HG02970 (cell line): ENCODE results near the gene HCK.

Experiments used
- ATAC-seq: cut with Tn5 transposase; IDR thresholded peaks from one replicate; pipeline ENCODE4 v1.9.1; 2021; ENCODE audit warnings: mild to moderate bottlenecking, moderate library complexity, moderate number of reproducible peaks; ENCODE audit not compliant: unreplicated experiment, low FRiP score

Gene HCK

DNA sequence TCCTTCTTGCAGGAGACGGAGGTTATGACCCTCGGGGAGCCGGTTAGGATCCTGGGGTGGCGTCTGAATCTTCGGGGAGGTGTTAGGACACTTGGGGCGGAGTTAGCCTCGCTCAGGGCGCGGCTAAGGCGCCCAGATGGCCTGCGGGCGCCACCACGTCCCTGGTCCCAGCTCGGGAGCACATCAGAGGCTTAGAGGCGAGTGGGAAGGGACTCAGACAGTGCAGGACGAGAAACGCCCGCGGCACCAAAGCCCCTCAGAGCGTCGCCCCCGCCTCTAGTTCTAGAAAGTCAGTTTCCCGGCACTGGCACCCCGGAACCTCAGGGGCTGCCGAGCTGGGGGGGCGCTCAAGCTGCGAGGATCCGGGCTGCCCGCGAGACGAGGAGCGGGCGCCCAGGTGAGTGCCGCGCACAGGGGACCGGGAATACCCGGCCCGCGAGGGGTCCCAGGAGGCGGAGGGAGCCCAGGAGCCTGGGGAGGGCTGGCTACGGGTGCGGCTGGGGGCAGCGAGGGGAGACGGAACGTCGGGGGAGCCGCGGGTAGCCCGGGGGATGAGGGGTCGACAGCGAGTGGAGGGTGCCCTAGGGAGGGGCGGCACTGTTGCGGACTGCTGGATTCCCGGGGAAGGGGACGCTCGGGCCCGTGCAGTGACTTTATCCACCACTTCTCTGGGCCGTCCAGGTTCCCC lies at the start of gene HCK:
TSS of gene HCK (plus strand) at position 153 of the 688 bp plus-strand sequence.
- no peak for ATAC-seq

DNA sequence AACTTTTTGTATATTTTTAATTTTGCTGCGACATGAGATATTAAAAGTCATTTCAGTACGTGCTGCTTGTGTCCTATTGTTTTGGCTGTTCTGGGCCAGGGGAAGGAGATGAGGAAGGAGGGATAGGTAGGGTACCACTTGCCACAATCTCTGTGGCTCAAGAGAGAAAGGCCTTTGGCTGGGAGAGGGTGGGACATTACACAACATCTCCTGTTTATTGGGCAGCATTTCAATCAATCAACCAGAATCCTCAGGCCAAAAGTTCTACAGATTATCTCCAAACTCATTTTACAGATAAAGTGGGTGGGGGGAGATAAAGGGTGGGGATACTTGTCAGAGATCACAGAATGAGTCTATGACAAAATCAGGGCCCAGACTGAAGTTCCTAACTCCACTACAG lies 48.7 kb upstream of the HCK start:
- ATAC-seq: no peak

DNA sequence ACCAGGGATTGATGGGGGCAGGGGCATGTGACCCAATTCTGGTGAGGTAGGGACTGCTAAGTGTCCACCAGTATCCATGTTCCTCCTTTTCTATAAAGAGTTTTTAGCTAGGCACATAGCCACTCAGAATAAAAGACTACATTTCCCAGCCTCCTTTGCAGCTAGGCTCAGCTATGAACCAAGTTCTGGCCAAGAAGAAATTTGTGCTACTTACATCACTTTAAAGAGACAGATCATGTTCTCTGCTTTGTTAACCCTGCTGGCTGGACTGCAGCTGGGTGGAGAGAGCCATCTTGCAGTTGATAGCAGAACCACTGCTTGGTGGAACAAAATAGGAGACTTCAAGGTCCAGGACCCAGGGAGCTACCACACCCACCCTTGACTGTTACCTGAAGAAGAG lies 47.1 kb upstream of the HCK start:
- ATAC-seq: no peak

DNA sequence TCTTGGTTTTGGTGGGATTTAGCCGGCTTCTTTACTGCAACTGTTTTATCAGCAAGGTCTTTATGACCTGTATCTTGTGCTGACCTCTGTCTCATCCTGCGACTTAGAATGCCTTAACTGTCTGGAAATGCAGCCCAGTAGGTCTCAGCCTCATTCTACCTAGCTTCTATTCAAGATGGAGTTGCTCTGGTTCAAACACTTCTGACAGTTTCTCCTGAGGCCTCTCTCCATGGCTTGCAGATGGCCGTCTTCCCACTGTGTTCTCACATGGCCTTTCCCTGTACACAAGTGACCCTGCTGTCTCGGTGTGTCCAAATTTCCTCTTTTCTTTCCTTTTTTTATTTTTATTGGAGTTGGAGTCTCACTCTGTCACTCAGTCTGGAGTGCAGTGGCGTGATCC lies 46.0 kb upstream of the HCK start:
- ATAC-seq: no peak

DNA sequence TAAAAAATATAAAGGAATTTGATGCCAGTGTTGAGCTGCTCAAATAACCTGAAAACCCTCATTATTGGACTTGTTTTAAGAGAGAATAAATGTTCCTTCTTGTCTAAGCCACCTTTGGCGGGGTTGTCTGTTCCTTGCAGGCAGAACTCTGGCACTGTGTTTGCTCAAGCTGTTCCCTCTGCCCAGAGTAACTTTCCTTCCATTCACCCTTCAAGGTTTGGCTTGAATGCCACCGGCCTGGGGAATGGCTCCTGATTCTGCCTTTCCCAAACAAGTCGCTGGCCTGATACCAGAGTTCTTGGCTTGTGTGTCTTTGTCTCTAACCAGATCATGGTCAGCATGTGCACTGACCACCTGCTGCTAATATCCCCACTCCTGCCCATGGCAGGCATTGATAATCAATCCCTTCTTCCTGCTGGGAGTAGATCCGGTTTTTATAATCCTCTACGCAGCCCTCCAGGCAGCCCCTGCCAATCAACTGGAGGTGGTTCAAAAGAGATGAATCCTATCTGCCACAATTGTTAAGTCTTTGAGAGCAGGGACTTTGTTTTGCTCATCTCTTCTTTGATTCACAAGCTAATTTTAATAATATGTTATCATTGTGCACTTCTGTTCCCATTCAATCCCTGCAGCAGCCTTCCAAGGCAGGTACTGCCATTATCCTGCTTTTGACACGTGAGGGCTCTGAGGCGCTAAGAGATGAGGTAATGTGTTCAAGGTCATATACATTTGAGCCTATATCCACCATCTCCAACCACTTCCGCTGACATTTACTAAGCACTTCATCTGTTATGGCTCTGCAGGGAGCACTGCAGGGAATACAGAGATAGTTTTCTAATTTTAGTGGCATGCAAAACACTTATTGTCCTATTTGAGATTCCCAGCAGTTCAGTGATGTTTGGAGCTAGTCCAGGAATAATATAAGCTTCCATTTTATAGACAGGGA lies 44.9 kb upstream of the HCK start:
- no peak for ATAC-seq

DNA sequence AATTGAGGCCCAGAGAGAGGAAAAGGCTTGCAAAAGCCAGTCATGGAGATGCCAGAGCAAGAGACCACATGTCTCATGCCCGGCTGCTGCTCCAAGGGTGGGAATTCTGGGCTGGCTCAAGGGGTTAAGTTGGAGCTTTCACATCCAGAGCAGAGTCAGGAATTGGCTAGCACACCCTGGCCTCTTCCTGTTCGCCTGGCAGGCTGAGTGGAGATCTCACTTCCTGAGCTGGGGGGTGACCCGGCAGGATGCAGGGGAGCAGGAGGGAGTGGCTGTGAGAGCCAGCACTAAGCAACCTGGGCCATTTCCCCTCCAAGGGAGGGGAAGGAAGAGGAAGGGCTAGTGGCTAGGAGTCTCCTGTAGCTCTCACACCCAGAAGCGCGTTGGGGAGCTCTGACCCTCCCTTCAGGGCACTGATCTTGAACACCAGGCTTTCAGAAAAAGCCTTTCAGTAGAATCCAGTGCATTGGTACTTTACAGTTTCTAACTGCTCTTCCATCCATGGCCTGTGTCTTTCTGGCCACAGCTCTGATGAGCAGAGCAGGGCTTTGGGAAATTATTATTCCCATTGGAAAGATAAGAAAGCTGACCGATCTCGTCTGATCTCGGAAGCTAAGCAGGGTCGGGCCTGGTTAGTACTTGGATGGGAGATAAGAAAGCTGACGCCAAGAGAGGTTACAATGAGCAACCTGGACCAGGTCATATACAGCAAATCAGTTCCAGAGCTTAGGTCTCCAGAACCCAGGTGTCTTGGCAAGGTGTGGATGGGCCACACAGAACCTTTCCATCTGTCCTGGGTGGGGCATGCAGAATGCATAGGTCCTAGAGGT lies 44.0 kb upstream of the HCK start:
- no peak for ATAC-seq

DNA sequence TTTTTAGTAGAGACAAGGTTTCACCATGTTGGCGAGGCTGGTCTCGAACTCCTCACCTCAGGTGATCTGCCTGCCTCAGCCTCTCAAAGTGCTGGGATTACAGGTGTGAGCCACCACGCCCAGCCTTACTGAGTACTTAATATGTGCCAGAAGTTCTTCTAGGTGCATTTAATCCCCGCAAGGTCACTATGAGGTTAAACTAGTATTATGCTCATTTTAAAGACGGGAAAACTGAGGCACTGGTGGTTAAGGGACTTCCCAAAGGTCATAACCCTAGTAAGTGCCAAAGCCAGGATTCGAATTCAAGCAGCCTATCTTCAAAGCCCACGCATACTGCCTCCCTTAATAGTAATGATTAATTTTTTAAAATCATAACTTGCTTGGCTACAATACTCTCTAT lies 42.5 kb upstream of the HCK start:
- ATAC-seq: no peak

DNA sequence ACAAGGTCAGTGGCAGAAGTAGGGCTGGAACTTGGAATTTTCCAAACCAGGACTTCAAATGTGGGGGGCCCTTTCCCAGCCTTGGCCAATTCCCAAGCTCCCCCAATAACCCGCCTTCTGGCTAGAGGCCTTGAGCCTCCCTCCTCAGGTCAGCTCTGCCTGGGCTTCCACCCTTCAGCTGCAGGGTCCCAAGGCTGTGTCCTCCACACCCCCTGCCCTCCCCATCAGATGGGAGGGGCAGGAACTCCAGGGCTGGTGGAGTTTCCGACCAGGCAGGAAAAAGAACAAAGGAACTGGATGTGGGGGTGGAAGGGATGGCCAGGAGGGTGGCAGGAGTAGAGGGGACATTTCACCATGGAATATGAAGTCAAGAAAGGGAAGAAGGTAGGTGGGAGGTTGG lies 41.9 kb upstream of the HCK start, which contains the start of gene CCM2L:
TSS of gene CCM2L (plus strand) at position 338 of the 400 bp plus-strand sequence. CDS start at position 355, 17 bp downstream.
- no peak for ATAC-seq

DNA sequence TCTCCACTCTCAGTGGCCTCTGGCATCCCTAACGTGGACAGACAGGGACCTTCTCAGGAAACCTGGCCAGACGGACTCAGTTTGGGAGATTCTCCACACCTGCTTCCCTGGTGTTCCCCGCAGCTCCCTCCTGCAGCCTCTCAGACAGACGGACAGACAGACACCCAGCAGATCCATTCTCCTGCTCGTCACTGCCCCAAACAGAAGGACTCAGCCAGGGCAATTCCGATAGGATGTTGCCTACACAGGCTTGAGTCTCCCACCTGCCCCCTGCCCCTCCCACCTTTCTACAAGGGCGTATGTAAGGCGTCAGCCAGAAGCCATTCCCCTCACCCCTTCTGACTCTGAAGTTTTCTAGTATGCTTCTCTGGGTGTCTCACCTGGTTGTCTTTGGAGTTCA lies 41.4 kb upstream of the HCK start:
- no peak for ATAC-seq

DNA sequence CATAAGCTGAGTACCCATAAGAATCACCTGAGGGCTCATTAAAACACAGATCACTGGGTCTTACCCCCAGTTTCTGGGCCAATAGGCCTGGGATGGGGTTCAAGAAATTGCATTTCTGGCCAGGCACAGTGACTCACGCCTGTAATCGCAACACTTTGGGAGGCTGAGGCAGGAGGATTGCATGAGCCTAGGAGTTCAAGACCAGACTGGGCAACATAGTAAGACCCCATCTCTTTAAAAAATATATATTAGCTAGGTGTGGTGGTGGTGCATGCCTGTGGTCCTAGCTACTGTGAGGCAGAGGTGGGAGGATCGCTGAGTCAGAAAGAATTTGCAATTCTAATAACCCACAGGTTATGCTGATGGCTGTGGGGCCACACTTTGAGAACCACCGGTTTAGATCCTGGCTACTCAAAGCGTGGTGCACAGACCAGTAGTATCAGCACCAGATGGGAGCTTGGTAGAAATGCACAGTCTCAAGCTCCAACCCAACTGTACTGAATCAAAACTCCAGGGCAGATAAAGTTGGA lies 39.8 kb upstream of the HCK start:
- no peak for ATAC-seq

DNA sequence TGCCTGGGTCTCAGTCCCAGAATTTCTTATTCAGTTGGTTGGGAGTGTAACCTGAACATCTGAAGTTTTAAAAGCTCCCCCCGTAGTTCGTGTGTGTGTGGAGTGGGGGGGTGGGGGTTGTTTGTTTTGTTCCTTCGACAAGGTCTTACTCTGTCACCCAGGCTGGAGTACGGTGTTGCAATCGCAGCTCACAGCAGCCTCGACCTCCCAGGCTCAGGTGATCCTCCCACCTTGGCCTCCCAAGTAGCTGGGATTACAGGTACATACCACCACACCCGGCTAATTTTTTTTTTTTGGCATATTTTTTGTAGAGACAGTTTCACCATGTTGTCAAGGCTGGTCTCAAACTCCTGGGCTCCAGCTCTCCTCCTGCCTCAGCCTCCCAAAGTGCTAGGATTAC lies 38.7 kb upstream of the HCK start:
- no peak for ATAC-seq

DNA sequence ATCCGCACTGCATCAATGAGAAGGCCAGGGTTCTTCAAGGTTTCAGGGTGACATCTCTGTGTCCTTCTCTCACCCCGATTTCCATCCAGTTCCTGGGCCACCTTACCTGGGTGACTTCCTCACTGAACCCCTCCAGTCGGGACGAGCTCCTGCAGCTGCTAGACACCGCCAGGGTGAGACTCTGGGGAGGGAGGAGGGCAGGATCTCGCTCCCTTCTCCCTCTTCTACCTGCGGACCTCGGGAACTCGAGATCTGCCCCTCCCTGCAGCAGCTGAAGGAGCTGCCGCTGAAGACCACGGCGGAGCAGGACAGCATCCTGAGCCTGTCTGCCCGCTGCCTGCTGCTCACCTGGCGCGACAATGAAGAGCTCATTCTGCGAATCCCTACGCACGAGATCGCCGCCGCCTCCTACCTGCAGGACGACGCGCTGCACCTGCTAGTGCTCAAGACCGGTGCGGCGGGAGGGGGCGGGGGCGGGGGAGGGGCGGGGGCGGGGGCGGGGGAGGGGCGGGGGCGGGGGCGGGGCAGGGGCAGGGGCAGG lies 34.3 kb upstream of the HCK start:
- no peak for ATAC-seq

DNA sequence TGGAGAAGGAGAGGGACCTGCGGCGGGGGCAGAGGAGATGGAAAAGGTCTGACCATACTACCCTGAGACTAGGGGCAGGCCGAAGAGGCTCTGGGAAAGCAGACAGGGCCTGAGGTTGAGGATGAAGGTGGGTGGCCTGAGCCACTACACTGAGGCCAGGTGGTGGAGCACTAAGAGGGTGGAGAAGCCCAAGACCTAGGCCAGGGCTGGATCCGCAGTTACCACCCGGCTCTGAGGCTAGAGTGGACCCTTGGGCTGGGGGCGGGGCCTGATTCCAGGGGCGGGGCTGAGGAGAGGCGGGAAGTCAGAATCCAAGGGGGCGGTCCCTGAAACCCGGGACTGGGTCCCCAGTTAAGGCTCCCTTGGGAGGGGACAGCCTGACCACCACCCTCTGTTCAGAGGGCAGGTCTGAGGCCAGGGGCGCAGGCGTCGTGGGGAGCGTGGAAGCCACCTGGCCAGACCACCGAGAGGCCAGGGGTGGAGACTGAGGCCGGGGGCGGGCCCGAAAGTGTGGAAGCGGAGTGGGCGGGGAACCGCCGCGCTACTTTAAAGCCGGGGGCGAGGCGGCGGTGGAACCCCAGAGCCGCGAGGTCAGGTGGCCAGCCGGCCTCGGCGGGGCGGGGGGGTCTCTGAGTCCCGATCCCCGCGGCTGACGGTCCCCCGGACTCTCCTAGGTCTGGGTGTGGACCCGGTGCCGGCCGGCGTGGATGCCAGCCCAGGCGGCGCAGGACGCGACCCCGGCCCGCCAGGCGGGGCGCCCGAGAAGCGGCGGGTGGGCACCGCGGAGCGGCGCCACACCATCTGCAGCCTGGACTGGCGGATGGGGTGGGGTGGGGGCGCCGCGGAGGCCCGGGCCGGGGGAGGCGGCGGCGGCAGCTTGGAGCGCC lies 33.5 kb upstream of the HCK start:
- ATAC-seq: no peak

DNA sequence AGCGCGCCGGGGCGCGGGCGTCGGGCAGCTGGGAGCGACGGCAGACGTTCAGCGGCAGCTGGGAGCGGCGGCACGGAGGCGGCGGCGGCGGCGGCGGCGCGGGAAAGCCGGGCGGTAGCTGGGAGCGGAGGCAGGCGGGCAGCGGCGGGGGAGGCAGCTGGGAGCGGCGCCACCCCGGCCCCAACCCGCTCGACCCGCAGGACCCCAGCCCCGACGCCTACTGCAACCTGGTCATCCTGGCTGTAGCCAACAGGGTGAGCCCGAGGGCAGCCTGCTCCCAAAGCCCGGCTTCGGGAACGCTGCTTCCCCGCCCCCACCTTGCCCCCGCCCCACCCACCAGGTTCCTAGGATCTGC lies 32.9 kb upstream of the HCK start:
- ATAC-seq: no peak

DNA sequence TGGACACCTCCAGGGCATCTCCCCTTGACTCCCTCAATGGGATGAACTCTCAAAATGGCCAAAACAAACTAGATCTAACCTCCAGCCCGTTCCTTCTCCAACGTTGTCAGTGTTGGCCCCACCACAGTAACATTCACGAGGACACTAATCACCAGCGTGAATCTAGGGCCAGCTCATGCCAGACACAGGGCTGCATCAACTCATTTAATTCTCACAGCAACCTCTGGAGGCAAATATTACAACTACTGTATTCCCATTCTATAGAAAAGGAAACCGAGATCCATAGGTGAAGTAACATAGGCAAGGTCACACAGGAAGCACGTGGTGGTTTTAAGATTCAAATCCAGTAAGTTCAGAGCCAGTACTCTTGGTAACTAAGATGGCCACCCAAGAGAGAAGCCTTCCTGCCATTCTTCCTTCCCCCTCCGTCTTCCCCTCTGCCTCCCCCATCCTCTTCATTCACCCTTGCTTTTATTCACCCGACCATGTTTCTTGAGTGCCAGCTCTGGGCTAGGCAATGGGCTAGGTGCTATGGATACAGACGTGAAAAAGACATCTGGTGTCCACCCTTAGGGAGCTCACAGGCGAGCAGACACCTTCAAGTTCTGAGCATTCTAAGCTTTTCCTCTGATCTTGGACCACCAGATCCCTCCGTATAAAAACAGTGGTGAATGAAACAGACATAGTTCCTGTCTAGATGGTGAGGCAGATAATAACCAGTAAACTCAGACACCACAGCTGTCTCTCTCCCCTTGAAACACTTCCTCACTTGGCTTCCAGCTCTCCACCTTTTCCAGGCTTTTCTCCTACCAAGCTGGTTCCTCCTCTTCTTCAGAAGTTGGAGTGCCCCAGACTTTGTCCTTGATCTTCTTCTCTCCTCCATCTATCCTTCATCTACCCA lies 32.2 kb upstream of the HCK start:
- no peak for ATAC-seq

DNA sequence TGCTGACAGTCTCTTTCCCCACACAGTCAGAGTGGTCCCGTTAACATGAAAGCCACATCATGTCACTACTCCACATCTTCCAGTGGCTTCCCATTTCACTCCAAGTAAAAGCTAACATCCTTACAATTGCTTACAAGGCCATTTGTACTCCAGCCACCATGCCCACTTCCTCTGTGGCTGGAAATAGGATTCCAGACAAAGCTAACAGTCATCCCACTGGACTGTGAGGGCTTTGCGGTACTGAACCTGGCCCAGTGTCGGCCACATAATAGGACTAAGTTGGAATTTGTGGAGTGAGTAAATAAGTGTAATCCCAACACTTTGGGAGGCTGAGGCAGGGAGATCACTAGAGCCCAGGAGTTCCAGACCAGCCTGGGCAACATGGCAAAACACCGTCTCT lies 31.0 kb upstream of the HCK start:
- ATAC-seq: no peak

DNA sequence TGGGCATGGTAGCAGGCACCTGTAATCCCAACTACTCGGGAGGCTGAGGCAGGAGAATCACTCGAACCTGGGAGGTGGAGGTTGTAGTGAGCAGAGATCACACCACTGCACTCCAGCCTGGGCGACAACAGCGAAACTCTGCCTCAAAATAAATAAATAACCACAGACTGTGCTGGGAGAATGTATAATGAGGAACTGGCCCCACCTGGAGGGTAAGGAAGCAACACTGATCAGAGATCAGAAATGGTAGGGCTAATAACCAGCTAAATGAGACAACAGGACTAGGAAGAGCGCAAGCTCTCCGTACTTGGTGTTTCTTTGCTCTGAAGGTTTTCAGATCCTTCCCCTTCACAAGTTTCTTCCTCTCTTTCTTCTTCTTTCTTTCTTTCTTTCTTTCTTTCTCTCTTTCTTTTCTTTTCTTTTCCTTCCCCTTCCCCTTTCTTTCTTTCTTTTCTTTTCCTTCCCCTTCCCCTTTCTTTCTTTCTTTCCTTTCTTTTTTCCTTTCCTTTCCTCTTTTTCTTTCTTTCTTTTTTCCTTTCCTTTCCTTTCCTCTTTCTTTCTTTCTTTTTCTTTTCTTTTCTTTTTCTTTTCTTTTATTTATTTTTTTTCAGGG lies 27.3 kb upstream of the HCK start:
- no peak for ATAC-seq

DNA sequence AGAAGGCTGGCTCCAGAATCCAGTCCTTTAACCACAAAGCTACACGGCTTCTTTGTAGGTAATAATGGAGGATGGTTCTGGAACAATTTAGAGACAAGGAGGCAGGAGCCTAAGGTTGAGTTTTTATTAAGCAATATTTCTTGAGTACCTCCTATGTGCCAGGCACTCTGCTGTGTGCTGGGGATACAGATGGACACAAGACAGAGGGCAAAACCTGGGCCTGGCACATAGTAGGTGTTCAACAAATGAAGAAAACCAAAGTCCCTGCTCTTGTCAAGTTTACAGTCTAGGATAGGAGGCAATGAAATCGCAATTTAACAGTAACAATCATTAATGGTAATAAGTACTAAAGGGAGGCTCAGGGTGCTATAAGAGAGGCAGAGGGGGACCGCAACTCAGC lies 24.4 kb upstream of the HCK start:
- no peak for ATAC-seq
